Medulla oblongata (tissue), 1 donor: ENCODE measurements around the gene PMP22.

Experiments
- DNase-seq: peaks from one replicate; pipeline ENCODE4 v3.0.0-alpha.2; 2015; ENCODE audit errors: extremely low spot score

The PMP22 gene

GRCh38 chr17:15274017-15274416 lies 8.9 kb upstream of the PMP22 start:
- no peak for DNase-seq

- no peak for DNase-seq
These were observed 8.1 kb upstream of the PMP22 start for GRCh38 chr17:15273141-15273793.

GRCh38 chr17:15271741-15272140 lies 6.6 kb upstream of the PMP22 start:
- no peak for DNase-seq

GRCh38 chr17:15270628-15271381 lies 5.7 kb upstream of the PMP22 start:
- no peak for DNase-seq

GRCh38 chr17:15269780-15270089 lies 4.6 kb upstream of the PMP22 start:
- no peak for DNase-seq

- peak; percentile 51 for DNase-seq
These were observed 4.1 kb upstream of the PMP22 start for GRCh38 chr17:15269087-15269779.

- DNase-seq, result no peak
These were observed 3.3 kb upstream of the PMP22 start for GRCh38 chr17:15268461-15268860.

- DNase-seq, result no peak
These were observed 2.9 kb upstream of the PMP22 start for GRCh38 chr17:15267996-15268395.

- DNase-seq, result no peak
These were observed 1.4 kb upstream of the PMP22 start for GRCh38 chr17:15266325-15267125.

- DNase-seq, result peak; percentile 30
These were observed 584 bp downstream of the PMP22 start for GRCh38 chr17:15264542-15264941.

- peak; percentile 28 for DNase-seq
These were observed 1.4 kb downstream of the PMP22 start for GRCh38 chr17:15263680-15264079.

GRCh38 chr17:15263206-15263579 lies 1.9 kb downstream of the PMP22 start:
- peak; percentile 86 for DNase-seq

- DNase-seq, result peak; percentile 95
These were observed 2.6 kb downstream of the PMP22 start for GRCh38 chr17:15262291-15263205.

- peak; percentile 70 for DNase-seq
These were observed 3.3 kb downstream of the PMP22 start for GRCh38 chr17:15261802-15262290.

GRCh38 chr17:15261258-15261801 lies 3.8 kb downstream of the PMP22 start:
- peak; percentile 74 for DNase-seq

GRCh38 chr17:15260376-15261257 lies 4.5 kb downstream of the PMP22 start:
- DNase-seq, result peak; percentile 90

- no peak for DNase-seq
These were observed 7.2 kb downstream of the PMP22 start for GRCh38 chr17:15257796-15258512.

GRCh38 chr17:15257258-15257788 lies 7.8 kb downstream of the PMP22 start:
- peak; percentile 98 for DNase-seq

- DNase-seq, result no peak
These were observed 8.4 kb downstream of the PMP22 start for GRCh38 chr17:15256689-15257088.
